ENCODE results near the gene EPHA6. TPM values are rescaled to one million over a fixed set of nuclear protein-coding genes. Genes with fewer than 3 reads are reported as not detected.

Gene EPHA6
- total RNA-seq, 1 experiment from 2014 or later = 0.61 TPM

GRCh38 chr3:97684490-97684889 lies 870.1 kb downstream of the EPHA6 start:
- no peak for TF ChIP-seq CTCF (conservative IDR thresholded peaks at IDR 0.05)
- Histone ChIP-seq H3K27me3 (ENCODE audit: insufficient read depth, low read length) (no peaks in the 10 kb centered on the region), H3K27ac (ENCODE audit: insufficient read length, low read depth, low read length) (no peak overlapping the region), H3K79me1 (ENCODE audit: insufficient read depth, low read depth, low read length, poor library complexity, severe bottlenecking) (no peaks in the 10 kb centered on the region), H3K23ac (ENCODE audit: insufficient read length, low read depth, low read length) (no peak overlapping the region), H4K8ac (replicated peaks; ENCODE audit: insufficient read length, low read depth, low read length) (no peak overlapping the region), H3K79me2 (ENCODE audit: insufficient read depth, low read length) (no peaks in the 10 kb centered on the region), H2BK15ac (ENCODE audit: low read depth, low read length) (no peak overlapping the region), H3K4me2 (ENCODE audit: insufficient read depth, insufficient read length, low read length) (no peak overlapping the region), H3K14ac (ENCODE audit: insufficient read depth, low read length) (no peak overlapping the region), H3K18ac (ENCODE audit: insufficient read length, low read depth, low read length) (no peak overlapping the region), H4K5ac (ENCODE audit: insufficient read length, low read depth, low read length) (no peak overlapping the region), H4K91ac (ENCODE audit: insufficient read length, low read depth, low read length) (no peak overlapping the region), H3K4me1 (ENCODE audit: insufficient read depth, low read length) (0 out of 2 replicates have a peak, but pooled peaks cover 4% of the 10 kb centered on the region), H2BK5ac (ENCODE audit: insufficient read length, low read length) (no peak overlapping the region), H3T11ph (ENCODE audit: low read length) (no peak overlapping the region), H4K20me1 (ENCODE audit: control insufficient read depth, insufficient read depth, insufficient read length) (no peaks in the 10 kb centered on the region), H3K9me3 (ENCODE audit: control insufficient read depth, low read depth, low read length) (no peaks in the 10 kb centered on the region), H3K23me2 (ENCODE audit: insufficient read length, low read depth, low read length, poor library complexity, severe bottlenecking) (no peaks in the 10 kb centered on the region), H2BK20ac (ENCODE audit: low read depth, low read length, poor library complexity, severe bottlenecking) (no peak overlapping the region), H2BK120ac (ENCODE audit: low read depth, low read length, poor library complexity, severe bottlenecking) (no peak overlapping the region), H2BK12ac (ENCODE audit: insufficient read length, low read depth, low read length) (no peak overlapping the region), H3K9ac (ENCODE audit: extremely low read depth, insufficient read length, low read length) (no peak overlapping the region), H3K4ac (ENCODE audit: low read depth, low read length) (no peak overlapping the region), H3K56ac (ENCODE audit: insufficient read length, low read depth, low read length) (no peak overlapping the region), H2AK5ac (ENCODE audit: insufficient read length, low read length) (no peak overlapping the region), H2AFZ (ENCODE audit: low read length) (no peak overlapping the region)
- Mint-ChIP-seq H3K4me1 (peaks cover 11 to 16% of the 10 kb centered on the region in 2 experiments), H3K27me3 (ENCODE audit: low read depth) (no peaks in the 10 kb centered on the region), H3K27ac (0 out of 7 replicates have a peak overlapping the region, but pooled peaks of 1 of the 3 experiments have one; percentile 29), H3K4me3 (no peak overlapping the region), H3K9me3 (no peaks in the 10 kb centered on the region), H3K36me3 (ENCODE audit: insufficient read depth in 1 of 3, low read depth in 3 of 3) (no peaks in the 10 kb centered on the region; a peak in 2 of 7 replicates)
- no CpG with 5 or more reads among the region's 4 CpGs for WGBS (ENCODE audit: extremely low coverage, insufficient read length, low lambda C conversion rate)
- DNase-seq = no peak
